Activated CD4-positive, alpha-beta T cell treated with anti-CD3 and anti-CD28 coated beads, Interleukin-2, amount 50 U/mL, for 48 hours (primary cell): ENCODE results near the gene CAPN11.
"Not testable (repeated sequence)": the region's sequence is repeated elsewhere in the genome, so short reads cannot be mapped to it uniquely, and the experiment has no call there.

Experiments
- DNase-seq, 2 experiments: peaks; one replicate each; pipeline ENCODE4 v3.0.0-alpha.2; 2020

CAPN11 gene

DNA sequence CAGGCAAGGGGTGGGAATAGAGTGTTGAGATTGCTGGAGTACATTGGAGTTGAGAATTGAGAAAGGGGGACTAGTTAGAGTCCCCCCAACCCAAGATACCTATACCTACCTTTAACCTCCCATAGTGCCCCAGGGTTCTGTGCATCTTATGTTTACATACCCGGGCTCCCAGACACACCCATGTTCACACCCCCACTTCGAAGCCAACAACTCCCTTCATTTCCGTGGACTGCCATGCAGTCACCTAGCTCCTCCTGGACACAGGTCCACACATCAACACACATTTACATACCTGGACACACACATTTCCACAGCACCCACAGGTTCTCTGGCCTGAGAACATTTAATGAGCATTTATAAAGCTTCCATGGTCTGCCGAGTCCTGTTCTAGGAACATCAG lies 26.1 kb upstream of the CAPN11 start:
- DNase-seq = no peak

DNA sequence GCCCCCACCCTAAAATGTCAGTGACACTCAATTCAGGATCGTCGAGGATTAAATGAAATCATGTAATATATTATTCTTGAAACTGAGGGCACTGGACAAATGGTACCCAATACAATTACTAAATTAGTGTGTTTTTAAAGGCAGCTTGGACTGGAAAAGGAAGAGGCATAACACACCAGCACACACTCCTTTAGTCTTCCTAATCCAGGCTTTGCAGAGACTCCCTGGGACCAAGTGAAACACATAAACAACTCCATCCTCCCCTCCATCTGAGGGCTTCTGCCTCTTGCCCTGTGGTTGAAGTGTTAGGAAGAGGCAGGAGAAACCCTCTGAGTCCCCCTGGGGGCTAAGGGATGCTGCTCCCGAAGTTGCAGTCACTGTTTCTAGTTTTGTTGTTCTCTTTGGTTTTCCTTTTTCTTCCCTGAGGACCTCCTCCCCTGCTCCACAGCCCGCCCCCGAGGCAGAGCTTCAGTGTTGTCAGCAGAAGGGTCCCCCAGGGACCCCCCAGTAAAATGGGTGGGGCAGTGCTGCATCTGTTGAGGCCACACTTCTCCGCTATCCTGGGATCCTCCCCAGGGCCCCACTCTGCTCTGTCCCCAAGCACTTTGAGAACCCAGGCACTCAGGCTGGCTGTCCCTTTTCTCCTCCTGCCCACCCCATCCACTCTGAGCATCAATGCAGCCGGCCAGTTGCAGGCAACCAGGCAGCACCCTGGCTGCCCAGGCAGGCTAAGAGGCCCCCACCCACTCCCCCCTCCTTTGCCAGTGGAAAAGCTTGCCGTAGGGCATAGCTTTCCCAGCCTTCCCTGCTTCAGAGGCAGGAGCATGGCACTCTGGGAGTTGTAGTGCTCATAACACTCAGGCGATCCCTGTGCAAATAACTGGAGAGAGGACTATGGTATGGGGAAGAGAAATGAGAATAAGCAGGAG lies 25.4 kb upstream of the CAPN11 start:
- DNase-seq = peak in 1 of 2 experiments; percentile 13

DNA sequence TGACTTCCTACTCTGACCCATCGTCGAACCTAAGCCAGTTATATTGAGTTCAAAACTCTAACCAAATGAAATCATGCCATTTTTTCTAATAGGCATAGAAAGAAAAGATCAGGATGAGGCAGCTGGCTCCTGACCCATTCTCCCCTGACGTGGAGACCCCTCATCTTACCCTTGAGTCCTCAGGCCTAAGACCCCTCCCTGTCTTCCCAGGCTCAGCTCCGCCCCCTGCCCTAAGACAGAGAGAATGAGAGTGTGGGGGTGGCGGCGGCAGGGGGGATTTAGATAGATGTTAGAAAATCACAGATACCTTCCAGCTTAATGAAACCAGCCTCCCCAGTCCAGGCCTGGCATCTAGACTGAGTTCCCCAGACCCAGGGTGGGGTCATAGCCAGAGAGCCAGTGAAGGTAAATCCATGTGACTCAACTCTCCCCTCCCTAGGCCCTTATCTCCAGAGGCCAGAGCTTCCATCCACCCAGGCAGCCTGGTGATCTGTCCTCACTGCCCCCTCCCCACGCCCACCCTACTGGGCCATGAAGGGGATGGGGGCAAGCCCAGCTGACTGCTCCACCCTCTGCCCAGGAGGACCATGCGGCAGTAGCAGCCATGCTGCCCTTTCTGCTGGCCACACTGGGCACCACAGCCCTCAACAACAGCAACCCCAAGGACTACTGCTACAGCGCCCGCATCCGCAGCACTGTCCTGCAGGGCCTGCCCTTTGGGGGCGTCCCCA lies 24.5 kb upstream of the CAPN11 start:
- DNase-seq = no peak

DNA sequence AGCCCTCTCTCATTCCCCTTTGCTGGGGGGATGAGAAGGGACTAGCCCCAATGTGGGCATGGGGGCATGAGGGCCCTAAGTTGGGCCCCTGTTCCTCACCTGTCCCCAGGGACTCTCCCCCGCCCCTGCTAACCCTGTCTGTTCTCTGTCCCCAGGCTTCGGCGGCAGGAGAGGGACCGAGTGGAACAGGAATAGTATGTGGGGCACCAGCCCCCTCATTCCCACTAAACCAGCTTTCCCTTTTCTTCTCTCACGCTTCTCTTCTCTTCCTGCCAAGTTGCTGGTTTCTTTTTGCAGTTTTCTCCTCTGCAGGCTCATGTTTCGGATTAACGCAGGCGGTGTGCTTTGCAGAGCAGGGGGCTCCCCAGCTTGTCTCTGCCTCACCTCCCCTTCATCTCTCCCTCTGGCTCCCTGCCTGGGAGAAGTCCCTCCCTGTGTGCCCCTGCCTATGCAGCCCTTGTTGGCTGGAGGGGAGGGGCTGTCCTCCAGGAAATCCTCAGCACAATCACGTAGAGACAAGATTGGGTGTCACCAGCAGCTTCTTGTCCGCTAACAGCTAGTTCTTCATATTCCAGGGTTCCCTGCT lies 23.4 kb upstream of the CAPN11 start:
- no peak for DNase-seq

DNA sequence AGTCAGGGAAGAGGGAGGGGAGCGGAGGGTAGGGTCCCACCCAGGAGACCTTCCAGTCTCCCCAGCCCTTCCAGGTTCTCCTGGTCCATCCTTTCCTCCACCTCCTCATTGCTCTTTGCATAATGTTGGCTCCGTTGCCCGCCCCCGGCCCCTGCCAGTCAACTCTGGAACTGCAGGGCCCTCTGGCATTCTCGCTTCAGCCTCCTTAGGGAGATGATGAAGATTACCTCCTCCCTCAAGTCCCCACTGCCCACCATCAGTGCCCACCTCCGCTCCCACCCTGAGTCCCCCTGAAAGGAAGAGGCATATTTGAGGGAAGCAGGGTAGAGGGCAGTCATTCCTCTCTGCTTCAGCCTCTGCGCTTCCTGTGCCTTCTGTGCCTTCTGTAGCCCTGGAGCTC lies 22.7 kb upstream of the CAPN11 start:
- no peak for DNase-seq

DNA sequence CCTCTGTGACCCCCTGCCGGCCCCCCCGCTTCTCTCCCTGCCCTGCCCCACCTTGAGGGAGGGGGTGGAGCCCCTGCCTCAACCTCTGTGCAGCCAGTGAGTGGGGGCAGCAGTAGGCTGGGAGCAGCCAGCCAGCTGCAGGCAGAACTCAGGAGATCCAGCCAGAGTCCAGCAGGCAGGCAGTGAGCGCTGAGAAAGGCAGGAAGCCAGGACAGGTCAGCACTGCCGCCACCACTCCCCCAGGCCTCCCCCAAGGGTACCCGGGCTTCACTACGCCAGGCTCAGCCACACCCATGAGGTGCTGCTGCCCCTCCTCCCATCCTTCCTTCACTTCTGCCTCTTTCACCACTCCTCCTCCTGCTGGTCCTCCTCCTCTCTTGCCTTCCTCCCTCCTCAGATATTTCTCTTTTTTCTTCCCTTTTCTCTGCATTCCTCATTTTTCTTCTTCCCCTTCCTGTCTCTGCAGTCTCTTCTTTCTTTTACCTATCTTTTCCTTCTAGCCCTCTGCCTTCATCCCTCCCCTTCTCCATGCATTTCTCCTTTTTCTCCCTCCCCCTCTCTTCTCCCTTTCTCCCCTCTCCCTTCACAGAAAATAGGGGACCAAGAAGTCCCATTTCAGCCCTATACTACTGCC lies 19.8 kb upstream of the CAPN11 start:
- DNase-seq = no peak

DNA sequence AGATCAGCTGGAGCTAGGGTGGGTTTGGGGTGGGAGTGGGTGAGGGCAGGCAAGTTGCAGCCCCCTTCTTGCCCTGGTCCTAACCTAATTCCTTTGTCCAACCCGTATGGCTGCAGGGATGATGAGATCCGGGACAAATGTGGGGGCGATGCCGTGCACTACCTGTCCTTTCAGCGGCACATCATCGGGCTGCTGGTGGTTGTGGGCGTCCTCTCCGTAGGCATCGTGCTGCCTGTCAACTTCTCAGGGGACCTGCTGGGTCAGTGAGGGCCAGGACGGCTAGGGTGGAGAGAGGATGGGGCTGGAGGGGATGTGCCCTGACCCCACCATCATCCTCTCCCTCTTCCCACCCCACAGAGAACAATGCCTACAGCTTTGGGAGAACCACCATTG lies 19.3 kb upstream of the CAPN11 start:
- DNase-seq = no peak

DNA sequence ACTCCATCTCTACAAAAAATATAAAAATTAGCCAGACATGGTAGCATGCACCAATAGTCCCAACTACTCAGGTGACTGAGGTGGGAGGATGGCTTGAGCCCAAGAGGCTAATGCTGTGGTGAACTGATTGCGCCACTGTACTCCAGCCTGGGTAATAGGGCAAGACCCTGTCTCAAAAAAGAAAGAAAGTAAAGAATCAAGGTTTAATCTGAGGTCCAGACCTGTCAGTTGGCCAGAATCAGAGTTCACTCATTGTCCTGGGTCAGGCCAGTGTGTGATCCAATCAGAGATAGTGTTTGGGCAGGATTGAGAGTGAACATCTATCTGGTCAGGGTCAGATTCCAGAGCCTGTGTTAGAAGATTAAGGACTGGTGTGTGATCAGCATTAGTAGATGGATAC lies 15.8 kb upstream of the CAPN11 start:
- no peak for DNase-seq

DNA sequence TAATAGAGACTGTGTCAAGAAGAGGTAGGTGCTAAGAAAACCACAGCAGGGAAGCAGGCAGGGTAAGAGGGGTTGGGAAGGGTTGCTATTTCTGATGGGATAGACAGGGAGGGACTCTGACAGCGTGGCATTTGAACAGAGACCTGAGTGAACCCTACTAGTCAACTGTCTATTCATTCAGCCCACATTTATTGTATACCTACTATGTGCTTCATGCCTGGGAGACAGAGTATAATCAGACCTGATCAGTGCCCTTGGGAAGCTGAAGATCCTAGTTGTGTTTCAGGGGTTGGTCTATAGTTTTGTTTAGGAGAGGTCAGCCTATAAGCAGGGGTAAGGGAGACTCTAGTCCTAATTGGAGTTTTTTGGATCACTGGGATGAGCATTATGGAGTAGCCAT lies 14.9 kb upstream of the CAPN11 start:
- no peak for DNase-seq

DNA sequence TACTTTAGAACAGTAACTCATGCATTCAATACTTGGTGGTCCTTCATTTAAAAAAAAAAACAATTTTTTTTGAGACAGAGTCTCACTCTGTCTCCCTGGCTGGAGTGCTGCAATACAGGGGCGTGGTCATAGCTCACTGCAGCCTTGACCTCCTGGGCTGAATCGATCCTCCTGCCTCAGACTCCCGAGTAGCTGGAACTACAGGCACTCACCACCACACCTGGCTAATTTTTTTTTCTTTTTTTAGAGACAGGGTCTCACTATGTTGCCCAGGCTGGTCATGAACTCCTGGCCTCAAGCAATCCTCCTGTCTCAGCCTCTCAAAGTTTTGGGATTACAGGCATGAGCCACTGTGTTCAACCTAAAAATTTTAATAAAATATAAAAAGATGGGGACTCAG lies 14.1 kb upstream of the CAPN11 start:
- not testable (repeated sequence) for DNase-seq

DNA sequence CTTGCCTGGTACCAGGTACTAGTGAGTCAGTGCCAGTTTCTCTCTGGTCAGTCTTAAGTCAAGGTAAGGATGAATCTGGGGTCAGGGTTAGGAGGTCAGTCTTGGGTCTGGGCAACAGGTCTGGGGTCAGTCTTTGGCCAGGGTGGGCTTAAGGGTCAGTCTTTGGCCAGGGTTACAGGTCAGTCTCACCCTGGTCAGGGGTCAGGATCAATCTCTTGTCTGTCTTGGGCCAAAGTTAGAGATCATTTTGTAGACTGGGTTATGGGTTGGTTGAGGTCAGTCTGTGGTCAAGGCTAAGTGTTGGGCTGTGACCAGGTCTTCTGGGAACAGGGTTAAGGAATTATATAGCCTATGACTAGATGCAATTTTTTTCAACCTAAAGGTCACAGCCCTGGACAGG lies 12.8 kb upstream of the CAPN11 start:
- DNase-seq = no peak

DNA sequence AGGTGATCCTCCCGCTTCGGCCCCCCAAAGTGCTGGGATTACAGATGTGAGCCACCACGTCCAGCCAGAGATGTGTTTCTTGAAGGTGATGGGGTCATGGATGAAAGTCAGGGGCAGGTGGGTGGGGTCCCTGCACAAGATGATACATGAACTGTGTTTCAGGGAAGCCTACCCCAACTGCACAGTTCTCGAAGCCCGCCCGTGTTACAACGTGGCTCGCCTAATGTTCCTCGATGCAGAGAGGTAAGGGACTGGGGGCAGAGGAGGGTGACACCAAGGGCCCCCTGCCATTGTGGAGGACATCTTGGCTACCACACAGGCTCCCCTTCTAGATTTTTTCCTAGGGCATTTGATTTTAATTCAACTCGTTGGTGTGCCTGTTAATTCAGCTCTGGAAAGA lies 11.9 kb upstream of the CAPN11 start:
- DNase-seq = no peak

DNA sequence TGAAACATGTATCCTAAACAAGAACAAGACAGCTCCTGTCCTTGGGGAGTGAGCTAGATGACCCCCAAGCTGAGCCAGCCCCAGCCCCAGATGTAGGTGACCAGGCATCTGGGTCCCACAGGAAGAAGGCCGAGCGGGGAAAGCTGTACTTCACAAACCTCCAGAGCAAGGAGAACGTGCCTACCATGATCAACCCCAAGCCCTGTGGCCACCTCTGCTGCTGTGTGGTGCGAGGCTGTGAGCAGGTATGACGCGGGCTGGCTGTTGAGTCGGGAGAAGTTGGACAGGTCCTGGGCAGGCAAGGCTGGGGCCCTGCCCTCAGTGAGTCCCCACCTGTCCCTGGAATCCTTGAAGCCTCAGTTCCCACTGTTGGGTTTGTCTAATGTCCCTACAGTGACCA lies 11.4 kb upstream of the CAPN11 start:
- DNase-seq = no peak

DNA sequence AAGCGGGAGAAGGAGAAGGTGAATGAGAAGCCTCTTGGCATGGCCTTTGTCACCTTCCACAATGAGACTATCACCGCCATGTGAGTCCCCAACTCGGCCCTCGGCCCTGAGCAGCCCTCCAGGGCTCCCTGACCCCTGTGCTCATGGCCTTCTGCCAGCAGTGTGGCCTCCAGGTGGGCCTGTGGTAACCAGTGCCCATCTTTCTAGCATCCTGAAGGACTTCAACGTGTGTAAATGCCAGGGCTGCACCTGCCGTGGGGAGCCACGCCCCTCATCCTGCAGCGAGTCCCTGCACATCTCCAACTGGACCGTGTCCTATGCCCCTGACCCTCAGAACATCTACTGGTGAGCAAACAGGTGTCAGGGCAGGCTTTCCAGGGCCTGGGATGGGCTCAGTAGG lies 10.3 kb upstream of the CAPN11 start:
- DNase-seq = no peak

DNA sequence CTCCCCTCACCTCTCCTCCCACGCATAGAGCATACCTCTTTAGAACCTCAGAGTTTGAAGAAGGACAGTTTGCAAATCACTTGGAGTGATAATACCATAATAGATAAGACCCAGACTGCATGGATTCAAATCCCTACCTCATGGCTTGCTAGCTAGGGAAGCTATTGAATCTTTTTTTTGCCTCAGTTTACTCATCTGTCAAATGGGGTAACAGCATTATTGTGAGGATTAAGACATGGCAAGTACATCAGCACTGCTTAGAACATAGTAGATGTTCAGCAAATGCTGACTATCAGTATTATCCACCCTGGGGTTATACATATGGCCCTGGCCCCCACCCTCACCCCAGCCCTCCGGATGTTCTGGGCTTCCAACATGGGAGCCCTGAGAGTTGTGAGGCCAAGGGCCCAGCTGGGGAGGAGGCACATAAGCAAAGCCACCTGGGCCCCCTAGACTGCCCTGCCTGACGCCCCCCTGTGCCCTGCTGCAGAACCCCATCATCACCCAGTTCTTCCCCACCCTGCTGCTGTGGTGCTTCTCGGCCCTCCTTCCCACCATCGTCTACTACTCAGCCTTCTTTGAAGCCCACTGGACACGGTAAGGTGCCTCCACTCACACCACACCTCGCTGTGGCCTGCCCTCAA lies 9.1 kb upstream of the CAPN11 start:
- DNase-seq = no peak

DNA sequence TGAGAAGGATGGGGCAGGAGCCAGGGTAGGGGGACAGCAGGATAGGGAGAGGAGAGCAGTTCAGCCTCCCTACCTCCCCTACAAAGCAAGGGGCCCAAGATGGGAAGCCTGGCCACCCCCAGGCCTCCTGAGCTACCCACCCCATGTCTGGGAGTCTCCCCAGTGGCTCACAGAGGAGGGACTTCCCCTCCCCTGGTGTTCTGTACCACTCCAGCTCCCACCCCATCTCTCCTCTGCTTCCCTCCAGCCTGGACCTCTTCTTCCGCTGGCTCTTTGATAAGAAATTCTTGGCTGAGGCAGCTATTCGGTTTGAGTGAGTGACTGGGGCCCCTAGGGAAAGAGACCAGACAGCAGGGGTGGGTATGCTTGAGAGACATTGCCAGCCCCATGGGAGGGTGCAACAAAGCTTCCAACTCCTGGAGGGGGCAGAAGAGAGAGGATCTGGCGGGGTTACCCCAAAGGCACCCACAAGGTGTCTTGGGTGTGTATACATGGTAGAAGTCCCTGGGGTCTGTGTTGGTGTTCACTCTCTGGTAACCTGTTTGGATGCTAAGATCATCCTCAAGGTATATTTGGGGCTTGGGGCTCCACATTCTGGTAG lies 8.2 kb upstream of the CAPN11 start:
- DNase-seq = no peak

DNA sequence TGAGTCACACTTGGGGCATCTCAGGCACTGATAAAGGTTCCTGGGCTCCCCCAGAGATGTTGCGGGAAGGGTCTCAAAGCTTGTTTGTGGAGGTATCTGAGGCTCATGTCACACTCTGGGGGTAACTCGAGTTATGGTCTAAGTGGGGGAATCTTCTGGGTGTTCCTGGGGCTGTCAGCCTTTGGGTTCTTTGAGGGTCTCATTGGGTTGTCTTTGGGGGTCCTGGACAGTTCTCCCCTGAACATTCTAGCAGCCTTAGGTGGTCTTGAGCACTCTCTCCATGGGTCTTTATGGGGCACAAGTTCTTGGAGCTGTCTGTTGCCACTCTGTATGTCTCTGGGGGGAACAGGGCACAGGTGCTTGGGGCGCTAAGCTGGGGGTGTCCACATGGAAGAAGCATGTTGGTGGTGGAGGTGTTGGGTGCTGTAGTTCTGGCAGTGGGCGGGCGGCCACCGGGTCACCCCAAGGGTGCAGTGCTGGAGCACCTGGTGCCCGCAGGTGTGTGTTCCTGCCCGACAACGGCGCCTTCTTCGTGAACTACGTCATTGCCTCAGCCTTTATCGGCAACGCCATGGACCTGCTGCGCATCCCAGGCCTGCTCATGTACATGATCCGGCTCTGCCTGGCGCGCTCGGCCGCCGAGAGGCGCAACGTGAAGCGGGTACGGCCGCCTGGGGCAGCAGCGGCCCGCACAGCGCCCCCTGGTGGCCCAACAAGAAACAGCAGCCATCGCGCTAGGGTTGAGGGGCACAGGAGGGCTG lies 7.1 kb upstream of the CAPN11 start:
- DNase-seq = peak; percentile 85 to 87

DNA sequence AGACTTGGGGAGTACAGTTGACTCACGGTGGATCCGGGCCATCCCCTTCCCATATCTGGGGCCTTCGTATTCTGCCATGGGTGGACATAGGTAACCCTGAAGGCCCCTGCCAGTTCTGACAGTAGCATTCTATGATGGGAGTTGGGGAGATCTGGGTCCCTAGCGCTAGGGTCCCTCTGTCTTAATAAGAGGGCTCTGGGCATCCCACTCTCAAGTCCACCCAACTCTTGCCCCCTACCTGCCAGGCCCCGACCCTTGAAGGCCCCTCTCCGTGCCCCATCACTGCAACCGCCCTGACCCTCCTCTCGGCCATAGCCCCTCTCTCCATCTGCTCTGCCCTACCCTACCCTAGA lies 6.5 kb upstream of the CAPN11 start:
- no peak for DNase-seq

DNA sequence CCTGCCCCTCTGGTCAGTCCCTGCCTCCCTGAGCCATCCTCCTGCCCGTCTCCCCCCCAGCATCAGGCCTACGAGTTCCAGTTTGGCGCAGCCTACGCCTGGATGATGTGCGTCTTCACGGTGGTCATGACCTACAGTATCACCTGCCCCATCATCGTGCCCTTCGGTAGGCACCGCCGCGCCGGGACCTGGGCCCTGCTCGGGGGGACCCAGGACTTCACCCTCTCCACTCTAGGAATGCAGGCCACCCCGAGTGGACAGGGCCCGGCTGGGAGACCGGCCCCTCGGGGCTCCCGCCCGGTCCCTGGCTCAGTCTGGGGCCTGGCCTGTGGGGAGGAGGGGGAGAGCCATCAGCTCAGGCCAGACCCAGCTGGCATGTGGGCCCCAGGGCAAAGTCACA lies 6.1 kb upstream of the CAPN11 start:
- DNase-seq = no peak

DNA sequence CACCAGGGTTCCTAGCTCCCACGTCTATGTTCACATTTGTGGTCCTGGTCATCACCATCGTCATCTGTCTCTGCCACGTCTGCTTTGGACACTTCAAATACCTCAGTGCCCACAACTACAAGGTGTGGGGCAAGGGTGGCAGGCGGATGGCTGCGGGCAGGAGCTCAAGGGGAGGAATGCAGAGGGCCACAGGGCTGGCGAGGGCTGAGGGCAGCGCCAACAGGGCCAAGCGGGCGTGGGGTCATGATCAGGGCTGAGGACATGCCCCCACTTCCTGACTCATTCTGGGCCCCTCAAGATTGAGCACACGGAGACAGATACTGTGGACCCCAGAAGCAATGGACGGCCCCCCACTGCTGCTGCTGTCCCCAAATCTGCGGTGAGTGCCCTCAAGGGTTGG lies 4.6 kb upstream of the CAPN11 start:
- DNase-seq = no peak

DNA sequence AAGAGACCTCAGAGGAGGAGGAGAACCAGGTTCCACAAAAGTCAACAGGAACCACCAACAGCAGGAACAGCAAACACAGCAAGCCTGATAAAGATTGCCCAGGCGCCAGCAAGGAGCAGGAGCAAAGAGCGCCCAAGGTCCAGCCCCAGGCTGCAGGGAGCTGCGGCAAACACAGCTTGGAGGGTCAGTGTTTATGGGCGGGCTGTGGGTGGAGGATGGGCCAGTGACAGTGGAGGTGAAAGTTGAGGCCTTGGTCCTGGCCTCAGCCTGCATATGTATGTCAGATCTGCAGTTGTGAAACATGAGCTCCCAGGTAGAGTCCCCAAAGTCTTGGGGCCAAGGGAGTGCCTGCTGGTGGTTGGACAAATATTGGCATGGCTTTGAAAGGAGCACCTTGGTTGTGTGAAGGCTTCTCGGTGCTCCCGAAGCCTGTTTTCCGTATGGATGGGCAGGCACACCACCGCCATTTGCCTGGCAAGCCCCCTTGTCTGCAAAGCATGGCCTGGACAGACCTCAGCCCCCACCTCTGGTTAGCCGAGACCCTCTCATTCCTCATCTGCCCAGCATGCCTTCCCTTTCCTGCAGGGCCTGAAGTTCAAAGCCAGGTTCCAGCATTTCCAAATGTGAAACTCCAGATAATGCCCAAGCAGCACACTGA lies 2.0 kb upstream of the CAPN11 start:
- no peak for DNase-seq
